ENCODE measurements around the gene IL5RA.

The IL5RA gene

DNA sequence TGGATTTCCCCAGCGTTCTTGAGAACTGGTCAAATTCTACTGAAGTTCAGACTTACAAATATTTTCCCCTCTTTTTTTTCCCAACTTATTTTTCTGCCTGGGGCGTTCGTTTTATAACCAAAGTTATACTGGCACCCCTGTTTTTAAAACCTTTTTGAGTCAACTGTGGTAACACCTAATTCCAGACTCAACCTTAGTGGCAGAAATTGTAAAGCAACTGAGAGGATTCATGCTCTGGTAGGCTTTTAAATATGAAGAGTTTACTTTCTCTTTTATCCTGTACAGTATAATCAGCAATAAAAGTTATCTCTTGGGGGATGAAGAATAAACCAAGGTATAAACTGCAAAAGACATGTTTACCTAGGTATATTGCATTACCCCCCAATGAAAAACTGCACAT, 2.3 kb downstream of the IL5RA start:
- no peak for DNase-seq (ENCODE audit: low read depth, low spot score)

DNA sequence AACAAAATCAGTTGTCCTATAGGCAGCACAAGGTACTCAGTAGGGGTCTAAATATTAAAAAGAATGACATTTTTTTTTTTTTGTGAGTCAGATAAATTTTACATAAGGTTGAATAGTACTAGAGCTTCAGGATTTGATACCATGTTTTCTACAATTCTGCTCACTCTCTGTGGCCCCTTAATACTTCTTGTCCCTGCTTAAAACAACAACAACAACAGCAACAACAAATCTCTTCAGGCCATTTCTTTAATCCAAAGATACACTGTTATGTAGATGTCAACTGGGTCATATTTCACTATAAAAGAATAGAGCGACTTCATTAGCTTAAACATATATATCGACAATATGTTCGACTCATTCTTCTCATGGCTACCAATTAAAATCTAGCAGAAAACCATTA, 3.0 kb downstream of the IL5RA start:
- DNase-seq (ENCODE audit: low read depth, low spot score), result no peak

DNA sequence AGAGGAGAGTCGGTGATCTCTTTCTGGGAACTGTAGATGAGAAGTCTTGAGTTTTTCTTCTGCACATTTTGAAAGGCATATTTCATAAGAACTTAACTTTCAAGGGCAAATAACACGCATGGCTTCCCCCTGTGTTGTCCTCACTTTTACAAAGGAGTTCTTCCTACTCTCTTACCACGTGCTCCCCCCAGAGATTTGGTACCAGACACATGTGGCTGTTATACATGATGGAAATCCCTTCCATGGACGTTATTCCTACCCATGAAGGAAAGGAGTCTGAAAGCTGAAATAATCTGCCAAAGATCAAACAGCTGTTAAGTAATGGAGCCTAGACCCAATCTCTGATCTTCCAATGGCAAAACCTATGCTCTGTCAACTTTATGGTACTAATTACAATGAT, 4.4 kb downstream of the IL5RA start:
- no peak for DNase-seq (ENCODE audit: low read depth, low spot score)

DNA sequence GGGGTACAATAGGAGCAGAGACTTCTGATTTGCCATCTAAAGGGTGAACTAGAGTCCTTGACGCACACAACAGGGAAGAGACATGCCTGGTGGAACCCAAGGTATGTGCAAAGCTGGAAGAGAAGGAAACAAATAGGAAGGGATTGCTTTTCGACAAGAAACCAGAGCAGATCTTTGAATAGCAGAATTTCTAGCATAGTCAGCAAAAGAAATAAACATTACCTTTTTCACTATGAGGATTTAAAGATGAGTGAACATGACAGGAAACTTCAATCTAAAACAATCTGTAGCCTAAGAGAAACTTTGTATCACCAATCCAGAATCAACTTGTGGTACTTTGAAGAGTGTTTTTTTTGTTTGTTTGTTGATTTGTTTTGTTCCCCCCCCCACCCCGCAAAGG, 4.9 kb downstream of the IL5RA start:
- no peak for DNase-seq (ENCODE audit: low read depth, low spot score)

DNA sequence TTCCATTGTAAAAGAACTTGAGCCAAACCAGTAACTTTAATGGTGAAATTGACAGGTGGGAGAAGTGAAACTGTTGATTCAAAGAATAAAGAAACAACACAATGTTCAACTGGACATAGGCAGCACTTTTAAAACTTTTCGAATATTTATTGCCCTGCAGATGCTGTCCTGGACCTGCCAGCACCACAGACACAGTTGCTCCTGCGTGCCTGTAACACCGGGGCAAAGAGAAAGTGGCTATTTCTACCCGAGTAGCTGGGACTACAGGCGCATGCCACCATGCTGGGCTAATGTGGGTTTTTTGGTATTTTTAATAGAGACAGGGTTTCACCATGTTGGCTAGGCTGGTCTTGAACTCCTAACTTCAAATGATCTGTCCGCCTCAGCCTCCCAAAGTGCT, 7.4 kb downstream of the IL5RA start:
- no peak for DNase-seq (ENCODE audit: low read depth, low spot score)

DNA sequence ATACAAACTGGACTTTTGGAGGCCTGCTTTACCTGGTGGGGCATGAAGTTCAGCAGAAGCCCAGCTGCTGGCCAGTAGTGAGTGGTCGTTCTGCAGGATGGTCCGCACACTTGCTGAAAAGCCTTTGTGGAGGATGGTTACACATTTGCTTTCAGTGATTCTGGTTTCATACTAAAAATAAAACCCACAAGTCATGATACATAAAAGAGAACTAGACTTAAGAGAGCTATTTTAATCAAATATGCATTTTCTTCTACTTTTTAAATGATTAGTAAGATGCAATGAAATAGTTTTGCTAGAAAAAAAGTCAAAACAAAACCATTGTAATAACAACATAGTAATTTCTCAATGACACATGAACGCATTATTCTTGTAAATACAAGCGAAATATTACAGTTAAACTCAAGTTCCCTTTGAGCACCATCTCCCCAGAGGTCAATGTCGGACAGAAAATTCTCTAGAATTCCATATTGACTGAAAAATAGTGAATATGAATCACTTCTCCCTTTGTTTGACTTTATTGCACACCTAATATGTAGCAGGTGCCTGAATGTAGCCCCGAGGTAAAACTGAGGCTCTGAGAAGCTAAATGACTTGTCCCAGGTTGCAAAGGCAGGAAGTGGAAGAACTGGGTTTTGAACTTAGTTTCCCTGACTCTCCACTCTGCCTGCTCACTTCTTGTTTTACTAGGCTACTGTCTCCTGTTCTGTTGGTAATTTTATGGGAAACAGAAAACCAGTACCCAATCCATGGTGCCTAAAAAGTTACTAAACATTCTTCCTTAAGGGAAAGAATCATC, 8.3 kb downstream of the IL5RA start:
- DNase-seq (ENCODE audit: low read depth, low spot score), result no peak

DNA sequence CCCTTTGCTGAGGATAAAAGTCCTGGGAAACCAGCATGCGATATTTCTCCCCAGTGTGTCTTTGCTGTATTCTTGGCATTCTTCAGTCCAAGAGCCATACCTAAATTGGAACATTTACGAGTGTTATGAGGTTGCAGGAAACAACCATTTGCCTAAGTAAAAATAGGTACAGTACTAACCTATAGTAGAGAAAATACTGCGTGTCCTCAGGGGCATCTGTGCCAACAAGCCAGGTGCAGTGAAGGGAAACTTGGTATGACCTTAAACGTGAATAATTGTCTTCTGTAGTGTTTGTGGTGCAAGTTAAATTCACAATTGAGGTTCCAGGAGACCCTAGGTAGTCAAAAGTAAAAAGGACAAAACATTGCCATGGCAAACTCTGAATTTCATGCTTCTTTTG, 12.2 kb downstream of the IL5RA start:
- no peak for DNase-seq (ENCODE audit: low read depth, low spot score)

DNA sequence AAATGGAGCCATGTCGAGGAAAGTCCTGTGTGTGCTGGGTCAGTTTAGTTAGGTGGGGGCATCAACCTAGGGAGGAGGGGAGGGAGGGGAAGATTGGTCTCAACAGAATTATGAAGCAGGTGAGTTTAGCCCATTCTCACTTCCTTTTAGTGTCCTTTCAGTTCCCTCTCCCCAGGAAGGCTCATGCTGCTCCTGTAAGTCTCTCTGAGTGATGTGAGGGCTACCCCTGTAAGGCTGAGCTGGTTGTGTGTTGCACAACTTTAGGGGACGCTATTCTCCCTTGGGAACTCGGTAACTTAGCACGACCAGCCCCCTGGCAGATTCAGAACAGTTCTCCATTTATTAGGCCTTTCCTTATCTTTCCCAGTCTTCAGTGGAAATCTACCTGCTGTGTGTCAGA, 21.2 kb downstream of the IL5RA start:
- no peak for DNase-seq (ENCODE audit: low read depth, low spot score)

DNA sequence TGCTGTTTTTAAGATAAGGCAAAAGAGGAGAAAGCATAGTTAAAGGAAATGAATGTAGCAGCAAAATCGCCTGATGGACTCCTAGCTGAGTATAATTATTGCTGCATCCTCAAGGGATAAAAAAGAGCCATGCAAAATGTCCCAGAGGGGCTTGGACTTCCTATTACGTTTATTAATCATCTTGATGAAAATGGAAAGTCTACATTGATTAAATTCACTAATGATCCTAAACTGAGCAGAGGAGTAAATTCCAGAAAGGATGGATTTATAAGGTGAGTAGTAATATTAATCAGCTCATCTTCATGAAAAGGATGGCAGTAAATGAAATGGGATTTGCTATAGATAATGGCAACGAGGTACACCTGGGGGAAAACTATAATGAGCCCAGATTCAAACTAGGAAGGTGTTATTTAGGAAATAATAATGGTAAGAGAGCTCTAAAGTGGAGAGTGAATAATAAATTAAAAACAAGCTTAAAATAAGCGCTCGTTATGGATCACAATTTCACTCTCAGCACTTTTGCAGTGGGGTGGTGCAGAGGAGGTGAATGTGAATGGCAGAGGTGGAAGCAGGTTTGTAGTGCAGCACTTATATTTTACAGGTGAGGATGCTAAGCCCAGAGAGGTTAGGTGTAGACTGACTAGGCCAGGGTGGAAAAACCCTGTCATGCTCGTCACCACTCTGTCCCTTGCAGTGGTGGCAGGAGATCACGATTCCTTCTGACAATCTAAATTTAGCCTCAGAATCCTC, 22.3 kb downstream of the IL5RA start:
- DNase-seq (ENCODE audit: low read depth, low spot score), result no peak

DNA sequence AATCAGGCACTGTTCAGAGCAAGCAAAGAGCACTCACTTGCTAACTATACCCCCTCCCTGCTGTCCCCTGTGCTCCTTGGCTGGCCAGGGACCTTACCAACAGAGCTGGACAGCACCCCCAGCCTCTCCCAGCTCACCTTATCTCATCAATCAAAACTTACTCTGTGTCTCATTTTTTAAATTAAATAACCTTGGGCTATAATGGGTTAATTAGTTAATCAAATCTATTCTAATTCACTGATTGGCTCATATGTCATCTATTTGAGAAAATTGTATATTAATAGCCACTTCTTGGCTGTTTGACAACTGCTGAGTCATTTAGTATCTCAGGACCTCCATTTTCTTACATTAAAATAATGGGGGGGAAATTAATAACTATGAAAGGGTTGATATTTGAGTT, 22.9 kb downstream of the IL5RA start:
- no peak for DNase-seq (ENCODE audit: low read depth, low spot score)

DNA sequence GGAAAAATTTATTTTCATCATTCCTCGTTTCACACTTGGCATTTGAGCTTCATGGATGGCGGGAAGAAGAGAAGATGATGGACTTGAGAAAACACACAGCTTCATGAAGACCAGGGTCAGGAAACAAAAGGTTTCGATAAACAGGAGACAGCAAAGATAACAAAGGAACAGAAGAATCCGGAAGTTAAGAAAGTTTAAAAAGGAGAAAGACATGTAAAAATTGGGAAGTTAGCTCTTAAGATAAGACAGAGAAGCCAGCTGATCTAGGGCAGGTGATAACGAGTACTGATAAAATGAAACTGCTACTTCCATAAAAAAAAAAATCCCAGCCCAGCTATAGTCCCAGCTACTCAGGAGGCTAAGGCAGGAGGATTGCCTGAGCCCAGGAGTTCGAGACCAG, 23.9 kb downstream of the IL5RA start:
- no peak for DNase-seq (ENCODE audit: low read depth, low spot score)

DNA sequence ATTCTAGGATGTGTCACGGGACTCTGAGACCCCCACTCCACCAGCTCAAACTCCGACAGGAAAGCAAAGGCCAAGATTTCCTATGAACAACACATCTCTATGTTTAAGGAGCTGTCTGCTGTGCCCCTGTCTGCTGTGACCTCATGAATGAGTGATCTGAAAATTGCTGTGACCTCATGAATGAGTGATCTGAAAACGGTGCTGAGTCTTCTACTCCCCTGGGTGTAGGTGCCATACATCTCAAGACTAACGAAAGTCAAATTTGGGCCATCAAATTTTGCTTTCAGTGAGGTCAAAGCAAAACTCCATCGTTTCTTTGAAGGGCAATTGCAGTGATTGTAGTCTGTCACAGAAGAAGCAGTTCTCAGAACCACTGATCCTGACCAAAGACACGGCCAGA, 24.4 kb downstream of the IL5RA start:
- DNase-seq (ENCODE audit: low read depth, low spot score), result no peak

DNA sequence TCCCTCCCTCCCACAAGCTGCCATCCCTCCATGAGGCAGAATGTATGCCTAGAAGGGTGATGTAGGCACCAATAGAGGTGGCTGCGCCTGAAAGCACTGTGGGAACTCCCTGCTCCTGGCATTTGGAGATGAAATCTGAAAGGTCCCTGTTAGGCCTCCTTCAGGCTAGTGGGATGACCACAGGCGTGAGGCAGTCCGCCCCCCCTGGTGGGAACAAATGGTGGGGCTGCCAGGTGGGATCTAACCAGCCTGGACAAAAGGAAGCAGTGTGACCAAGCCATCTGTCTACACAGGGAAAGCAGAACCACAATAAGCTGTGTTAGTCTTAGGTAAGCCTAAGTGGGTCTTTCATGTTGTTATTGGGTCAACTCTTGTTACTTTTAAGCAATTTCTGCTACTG, 25.3 kb downstream of the IL5RA start:
- no peak for DNase-seq (ENCODE audit: low read depth, low spot score)

DNA sequence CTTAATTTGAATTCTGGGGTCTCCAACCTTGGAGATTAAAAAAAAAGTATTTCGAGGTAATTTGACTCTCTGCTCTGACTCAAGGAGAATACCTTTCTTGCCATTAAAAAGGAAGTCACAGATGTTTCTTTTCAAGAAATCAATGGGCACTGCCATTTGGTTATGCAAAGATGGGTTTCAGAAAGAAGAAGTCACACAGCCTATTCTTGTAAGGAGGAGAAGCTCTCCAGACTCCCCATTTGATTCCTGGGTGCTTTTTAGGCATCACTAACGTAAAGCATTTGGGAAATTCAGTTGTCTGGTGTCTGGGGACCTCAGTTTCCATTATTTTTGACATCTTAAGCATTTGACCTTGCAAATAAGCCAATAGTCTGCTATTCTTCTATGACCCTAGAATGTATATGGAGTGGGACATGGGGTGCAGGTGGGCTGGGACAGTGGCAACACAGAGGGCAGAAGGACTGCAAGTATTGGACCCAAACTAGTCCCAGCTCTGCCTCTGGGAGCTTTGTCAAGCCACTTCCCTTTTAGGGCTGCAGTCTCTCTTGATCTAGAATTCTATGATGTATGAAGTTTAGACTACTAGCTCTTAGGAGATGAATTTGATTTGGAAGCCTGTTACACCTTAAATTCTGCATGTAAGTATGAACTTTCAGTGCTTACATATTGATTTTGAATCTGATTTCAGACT, 27.8 kb downstream of the IL5RA start:
- DNase-seq (ENCODE audit: low read depth, low spot score), result no peak

DNA sequence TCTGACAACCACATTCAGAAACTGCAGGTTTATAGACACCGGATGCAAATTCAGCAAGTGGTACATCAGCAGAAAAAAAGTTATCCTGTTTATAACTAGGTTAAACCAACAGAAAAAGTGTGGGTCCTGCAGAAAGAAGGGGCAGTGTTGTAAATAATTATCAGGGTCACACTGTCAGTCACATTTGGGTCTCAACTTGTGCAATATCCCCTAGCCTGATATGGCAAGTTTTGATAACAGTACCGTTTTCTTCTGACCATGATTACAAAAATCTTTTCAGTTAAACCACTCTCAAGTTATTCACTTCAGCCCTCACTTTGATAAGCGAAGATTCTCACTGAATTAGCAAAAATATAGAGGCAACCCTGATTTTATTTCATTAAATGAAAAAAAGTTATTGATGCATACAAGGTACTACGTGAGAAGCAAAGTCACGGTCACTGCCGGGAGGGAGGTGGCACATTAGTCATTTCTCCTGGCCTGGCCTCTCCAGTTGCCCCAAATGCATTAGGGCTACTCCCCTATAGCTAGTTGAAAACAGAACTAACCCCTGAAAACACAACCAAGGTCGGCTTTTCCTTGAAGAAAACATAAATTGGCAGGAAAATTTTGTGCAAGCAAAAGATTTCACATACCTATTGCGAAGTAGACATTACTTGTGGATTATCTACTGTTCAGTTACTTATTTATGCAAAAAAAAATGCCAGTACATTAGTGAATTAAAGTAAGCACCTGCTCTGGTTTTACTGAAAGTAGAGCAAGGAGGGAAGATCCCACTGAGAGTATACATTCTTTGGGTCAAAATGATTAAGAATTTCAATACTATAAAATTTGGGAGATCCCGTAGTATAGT, 28.6 kb downstream of the IL5RA start:
- DNase-seq (ENCODE audit: low read depth, low spot score), result no peak

DNA sequence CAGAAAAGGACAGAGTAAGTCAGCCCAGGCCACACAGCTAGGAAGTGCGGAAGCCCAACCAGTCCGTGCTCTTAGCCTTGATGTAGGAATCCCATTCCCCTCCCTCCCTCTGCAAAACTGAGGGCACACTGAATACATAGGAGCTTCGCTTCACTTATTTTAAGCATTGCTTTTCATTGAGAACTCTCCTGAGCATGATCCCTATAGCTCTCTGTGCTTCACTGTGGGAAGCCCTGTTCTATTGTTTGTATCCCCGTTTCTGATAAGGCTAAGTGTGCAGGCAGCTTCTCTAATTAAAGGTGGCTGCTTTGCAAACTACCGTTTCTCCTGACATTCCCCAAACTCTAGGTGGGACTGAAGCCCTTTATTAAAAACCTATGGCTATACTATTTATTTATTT, 29.9 kb downstream of the IL5RA start:
- no peak for DNase-seq (ENCODE audit: low read depth, low spot score)

DNA sequence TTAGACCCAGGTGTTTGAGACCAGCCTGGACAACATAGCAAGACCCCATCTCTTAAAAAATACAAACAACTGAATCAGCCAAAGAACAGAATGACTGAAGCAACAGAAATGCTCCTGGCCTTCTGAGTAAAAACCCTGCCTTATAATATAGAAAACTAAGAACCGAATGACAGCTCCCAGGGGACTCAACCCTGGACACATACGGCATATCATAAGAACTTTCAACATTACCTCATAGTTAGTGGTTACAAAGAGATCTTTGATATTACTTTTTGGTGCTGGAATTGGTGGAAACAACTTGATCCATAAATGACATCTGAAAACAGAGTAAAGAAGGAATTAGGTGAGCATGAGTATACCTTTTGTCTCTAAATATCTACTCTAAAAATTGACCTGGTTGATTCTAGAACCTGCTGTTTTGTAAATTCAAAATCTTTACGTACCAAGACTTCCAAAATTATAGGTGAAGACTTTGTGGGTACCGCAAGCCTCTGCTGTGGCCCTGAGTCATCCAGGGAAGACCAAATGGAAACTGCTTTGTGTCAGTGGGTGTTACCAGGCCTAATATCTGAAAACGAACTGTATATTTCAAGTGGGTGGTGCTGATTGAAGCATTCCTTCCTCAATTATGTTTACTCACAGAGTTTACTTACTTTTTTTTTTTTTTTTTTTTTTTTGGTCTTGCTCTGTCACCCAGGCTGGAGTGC, 35.5 kb downstream of the IL5RA start:
- DNase-seq (ENCODE audit: low read depth, low spot score), result no peak

DNA sequence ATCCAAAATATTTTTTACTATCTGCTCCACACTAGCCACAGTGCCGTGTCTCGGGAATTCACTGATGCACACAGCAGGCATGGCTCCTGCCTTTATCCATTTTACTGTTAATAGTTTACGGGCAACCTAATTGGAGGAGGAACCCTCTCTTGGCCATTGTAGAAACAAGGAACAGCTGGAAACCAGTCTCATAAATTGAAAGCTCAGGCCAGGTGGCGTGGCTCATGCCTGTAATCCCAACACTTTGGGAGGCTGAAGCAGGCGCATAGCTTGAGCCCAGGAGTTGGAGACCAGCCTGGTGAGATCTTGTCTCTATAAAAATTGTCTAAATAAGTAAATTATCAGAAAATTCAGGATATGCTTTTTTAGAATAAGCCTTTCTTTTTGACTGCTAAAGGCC, 39.0 kb downstream of the IL5RA start:
- no peak for DNase-seq (ENCODE audit: low read depth, low spot score)

DNA sequence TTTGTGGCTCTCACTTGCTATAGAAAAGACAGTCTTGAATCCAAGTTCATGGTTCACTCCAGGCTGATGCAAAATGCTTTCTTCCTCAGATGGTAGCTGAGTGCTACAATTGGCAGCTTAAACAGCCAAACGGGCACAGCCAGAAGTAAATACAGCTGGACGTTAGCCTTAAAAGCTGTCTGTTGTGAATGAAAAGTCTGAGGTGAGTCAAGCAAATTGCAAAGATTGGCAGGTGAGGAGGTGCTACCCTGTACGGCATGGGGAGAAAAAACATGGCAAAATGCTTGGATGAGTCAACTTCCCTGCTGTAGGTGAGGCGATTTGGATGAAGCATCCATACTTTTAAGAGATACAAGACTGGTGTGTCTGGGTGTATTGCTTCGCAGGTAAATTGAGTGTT, 40.5 kb downstream of the IL5RA start:
- DNase-seq (ENCODE audit: low read depth, low spot score), result no peak

DNA sequence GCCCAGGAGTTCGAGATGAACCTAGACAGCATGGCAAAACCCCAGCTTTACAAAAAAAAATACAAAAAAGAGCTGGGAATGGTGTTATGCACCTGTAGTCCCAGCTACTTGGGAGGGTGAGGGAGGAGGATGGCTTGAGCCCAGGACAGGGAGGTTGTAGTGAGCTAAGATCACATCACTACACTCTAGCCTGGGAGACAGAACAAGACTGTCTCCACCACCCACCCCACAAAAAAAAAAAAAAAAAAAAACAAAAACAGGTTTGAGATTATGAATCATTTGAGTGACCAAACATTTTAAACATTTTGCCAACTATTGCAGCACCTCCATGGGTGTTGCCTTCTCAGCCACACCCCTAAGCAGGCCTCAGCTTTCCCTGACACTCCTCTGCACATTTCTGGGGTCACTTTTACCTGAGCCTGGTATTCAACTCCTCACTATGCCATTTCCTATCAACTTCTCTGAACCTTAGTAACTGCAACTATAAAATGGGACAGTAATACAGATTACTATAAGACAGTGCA, 41.8 kb downstream of the IL5RA start:
- no peak for DNase-seq (ENCODE audit: low read depth, low spot score)

DNA sequence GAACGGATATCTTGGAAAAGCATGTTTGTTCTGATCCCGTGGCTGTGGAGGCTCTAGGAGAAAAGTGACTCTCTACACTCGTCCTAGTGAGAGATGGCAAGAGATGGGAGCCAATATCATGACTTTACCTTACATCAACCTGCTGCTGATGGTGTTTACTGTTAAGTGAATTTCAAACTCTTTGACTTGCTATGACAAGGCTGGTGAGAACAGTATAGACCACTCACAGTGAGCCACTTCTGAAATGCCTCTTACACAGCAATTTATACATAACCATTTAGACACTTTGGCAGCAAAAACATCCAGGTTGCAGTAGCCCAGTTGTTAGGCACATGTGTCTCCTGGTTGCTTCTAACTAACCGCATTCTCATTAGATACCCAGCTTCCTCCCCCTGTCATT, 43.3 kb downstream of the IL5RA start:
- DNase-seq (ENCODE audit: low read depth, low spot score), result no peak

Data from ELF-1 (cell line).